Duodenal mucosa (tissue), 2 donors: Measurements from ENCODE around the gene SLC19A1.
"Not testable (repeated sequence)": the region's sequence is repeated elsewhere in the genome, so short reads cannot be mapped to it uniquely, and the experiment has no call there.

Experiments
- H3K27ac ChIP-seq: one replicate; pipeline ENCODE4 v1.7.0; 2013; ENCODE audit warnings: low read depth, low read length
- H3K27me3 ChIP-seq, 2 donors: one replicate each; pipeline ENCODE4 v1.7.0; 2013; ENCODE audit warnings: low read length in 2 of 2, control low read depth in 1 of 2; ENCODE audit not compliant: insufficient read depth in 2 of 2, control insufficient read depth in 1 of 2
- H3K36me3 ChIP-seq, 2 donors: one replicate each; pipeline ENCODE4 v1.7.0; 2013; ENCODE audit warnings: low read length in 2 of 2, control low read depth in 1 of 2; ENCODE audit not compliant: insufficient read depth in 2 of 2, control insufficient read depth in 1 of 2
- H3K4me1 ChIP-seq, 2 donors: one replicate each; pipeline ENCODE4 v1.7.0; 2013; ENCODE audit warnings: low read length in 2 of 2, control low read depth in 1 of 2; ENCODE audit not compliant: insufficient read depth in 2 of 2, control insufficient read depth in 1 of 2
- H3K4me3 ChIP-seq, 2 donors: one replicate each; pipeline ENCODE4 v1.7.0; 2013; ENCODE audit warnings: low read length in 2 of 2, low read depth in 1 of 2
- H3K9ac ChIP-seq, 2 donors: one replicate each; pipeline ENCODE4 v1.7.0; 2013; ENCODE audit warnings: low read length in 2 of 2, low read depth in 1 of 2
- H3K9me3 ChIP-seq, 2 donors: one replicate each; pipeline ENCODE4 v1.7.0; 2013; ENCODE audit warnings: low read length in 2 of 2, control low read depth in 1 of 2; ENCODE audit not compliant: control insufficient read depth in 1 of 2

Gene SLC19A1

DNA sequence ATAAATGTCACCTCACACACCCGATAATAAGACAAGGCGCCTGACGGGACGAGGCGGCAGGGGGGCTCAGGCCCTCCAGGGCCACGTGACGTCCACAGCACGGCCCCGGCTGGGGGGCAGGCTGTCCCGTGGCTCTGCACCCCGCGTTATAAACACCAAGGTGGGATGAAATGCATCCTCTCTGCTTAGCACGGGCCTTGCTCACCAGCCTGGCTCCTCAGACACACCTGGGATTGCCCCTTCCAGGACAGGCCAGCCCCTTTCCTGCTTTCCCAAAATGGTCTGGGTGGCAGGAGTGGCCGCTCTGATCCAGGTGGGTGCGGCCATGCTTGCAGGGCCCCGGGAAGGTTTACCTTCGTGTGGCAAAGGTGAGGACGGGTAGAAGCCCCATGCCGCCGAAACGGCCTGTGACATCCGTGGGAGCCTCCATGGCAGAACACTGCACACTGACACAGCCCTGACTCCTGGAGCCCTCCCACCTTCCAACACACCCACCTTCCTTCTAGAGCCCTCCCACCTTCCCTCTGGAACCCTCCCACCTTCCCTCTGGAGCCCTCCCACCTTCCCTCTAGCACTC, 35.9 kb downstream of the SLC19A1 start:
- Histone ChIP-seq H3K4me3 (no peak overlapping the region), H3K9me3 (no peaks in the 10 kb centered on the region), H3K36me3 (no peaks in the 10 kb centered on the region)

DNA sequence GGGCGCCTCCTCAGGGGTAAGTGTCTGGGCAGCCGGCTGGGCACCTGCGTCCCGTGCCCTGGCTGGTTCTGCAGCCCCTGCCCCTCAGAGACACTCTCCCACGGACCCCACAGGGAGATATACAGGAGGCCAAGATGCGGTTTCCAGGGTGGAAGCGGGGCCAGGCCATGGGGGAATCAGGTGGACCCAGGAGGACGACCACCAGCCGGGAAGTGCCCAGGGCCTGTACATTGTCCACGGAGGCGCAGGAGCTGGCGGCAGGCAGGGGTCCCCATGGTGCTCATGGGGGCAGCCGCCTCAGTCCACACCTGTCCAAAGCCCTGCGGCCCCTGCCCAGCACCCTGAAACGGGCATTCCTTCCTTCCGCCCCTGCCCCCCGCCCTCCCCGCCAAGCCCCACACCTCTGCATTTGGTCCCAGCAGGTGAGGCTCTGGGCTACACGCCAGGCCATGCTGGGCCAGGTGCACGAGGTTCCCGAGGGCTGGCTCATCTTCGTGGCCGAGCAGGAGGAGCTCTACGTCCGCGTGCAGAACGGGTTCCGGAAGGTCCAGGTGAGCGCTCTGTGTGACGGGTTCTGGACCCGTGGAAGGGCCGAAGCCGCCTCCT, 36.7 kb downstream of the SLC19A1 start:
- Histone ChIP-seq H3K9me3 (no peaks in the 10 kb centered on the region), H3K4me3 (no peak overlapping the region), H3K27ac (no peak overlapping the region), H3K36me3 (no peaks in the 10 kb centered on the region), H3K9ac (no peak overlapping the region), H3K27me3 (peaks cover 4 to 12% of the 10 kb centered on the region in 2 donors), H3K4me1 (no peaks in the 10 kb centered on the region)

More for the DNA sequence above, 35.9 kb downstream of the SLC19A1 start:
- Histone ChIP-seq H3K4me1 (no peaks in the 10 kb centered on the region), H3K9ac (no peak overlapping the region), H3K27ac (no peak overlapping the region), H3K27me3 (peaks cover 4 to 12% of the 10 kb centered on the region in 2 donors)

DNA sequence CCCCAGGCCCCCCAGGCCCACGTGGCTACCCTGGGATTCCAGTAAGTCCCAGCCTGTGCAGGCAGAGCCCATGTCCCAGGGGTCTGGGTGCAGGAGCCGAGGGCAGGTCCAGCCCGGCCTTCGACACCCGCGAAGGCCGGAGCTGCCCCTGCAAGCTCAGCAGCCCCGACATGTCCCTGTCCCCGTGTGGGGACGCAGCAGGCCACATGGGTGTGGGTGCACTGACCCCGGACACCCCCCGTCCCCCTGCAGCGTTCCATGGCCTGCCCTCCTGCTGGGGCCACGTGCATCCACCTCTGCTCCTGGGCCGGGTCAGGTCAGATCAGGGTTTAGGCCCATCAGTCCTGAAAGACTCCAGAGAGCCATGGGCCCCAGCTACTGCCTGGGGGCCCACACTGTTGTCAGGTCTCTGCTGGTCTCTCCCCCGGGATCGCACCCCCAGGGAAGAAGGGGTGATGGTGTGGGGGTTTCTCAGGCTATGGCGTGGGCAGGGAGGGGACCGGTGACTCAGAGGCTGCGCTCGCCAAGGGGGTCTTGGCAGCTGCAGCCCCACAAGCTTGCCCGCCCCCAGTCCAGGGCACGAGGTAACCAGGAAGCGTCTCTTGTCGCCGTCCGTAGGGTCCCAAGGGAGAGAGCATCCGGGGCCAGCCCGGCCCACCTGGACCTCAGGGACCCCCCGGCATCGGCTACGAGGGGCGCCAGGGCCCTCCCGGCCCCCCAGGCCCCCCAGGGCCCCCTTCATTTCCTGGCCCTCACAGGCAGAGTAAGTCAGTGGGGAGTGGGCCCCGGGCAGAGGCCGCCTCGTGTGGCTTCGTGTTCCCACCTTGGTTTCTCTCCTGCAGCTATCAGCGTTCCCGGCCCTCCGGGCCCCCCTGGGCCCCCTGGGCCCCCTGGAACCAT, 37.5 kb downstream of the SLC19A1 start:
- Histone ChIP-seq H3K9ac (no peak overlapping the region), H3K9me3 (no peaks in the 10 kb centered on the region), H3K36me3 (no peaks in the 10 kb centered on the region), H3K27ac (no peak overlapping the region), H3K4me1 (no peaks in the 10 kb centered on the region), H3K27me3 (peaks cover 4 to 12% of the 10 kb centered on the region in 2 donors), H3K4me3 (no peak overlapping the region)

GRCh38 chr21:45504021-45504515, 38.2 kb downstream of the SLC19A1 start:
- H3K4me1 ChIP-seq: no peaks in the 10 kb centered on the region
- H3K4me3 ChIP-seq: no peak overlapping the region
- no peaks in the 10 kb centered on the region for H3K9me3 ChIP-seq
- H3K36me3 ChIP-seq: no peaks in the 10 kb centered on the region
- H3K9ac ChIP-seq: no peak overlapping the region
- H3K27me3 ChIP-seq: peaks cover 4 to 12% of the 10 kb centered on the region in 2 donors
- no peak overlapping the region for H3K27ac ChIP-seq

- H3K27ac ChIP-seq, H3K4me1 ChIP-seq, H3K4me3 ChIP-seq, H3K9me3 ChIP-seq, H3K9ac ChIP-seq, H3K36me3 ChIP-seq: not testable (repeated sequence)
- H3K27me3 ChIP-seq: peaks cover 4 to 12% of the 10 kb centered on the region in 2 donors
Observed at GRCh38 chr21:45503226-45503625, 39.0 kb downstream of the SLC19A1 start.

DNA sequence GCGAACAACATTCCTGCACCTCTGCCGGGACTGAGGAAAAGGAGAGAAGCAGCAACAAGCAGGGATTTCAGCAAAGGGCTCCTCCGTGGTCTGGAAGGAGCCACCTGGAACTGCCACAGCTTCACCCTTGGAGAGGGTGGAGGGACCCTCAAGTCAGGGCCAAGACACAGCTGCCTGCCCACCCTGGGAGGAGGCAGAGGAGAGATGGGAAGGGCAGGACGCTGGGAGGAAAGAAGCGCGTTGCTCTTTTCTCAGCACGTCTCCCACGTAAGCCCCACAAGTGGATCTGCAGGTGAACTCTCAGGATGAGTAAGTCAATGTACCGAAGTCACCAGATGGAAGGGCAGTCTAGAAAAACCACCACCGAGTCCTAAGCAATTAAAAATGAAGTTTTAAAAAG, 39.6 kb downstream of the SLC19A1 start:
- Histone ChIP-seq H3K4me1 (no peaks in the 10 kb centered on the region), H3K9me3 (no peaks in the 10 kb centered on the region), H3K27ac (no peak overlapping the region), H3K36me3 (peaks cover 0 to 3% of the 10 kb centered on the region in 2 donors), H3K9ac (no peak overlapping the region), H3K4me3 (no peak overlapping the region), H3K27me3 (peaks cover 4 to 12% of the 10 kb centered on the region in 2 donors)

- peaks cover 0 to 3% of the 10 kb centered on the region in 2 donors for H3K36me3 ChIP-seq
- H3K4me1 ChIP-seq: no peaks in the 10 kb centered on the region
- H3K4me3 ChIP-seq: no peak overlapping the region
- no peak overlapping the region for H3K27ac ChIP-seq
- H3K9ac ChIP-seq: no peak overlapping the region
- peaks cover 4 to 12% of the 10 kb centered on the region in 2 donors for H3K27me3 ChIP-seq
- H3K9me3 ChIP-seq: no peaks in the 10 kb centered on the region
Observed at GRCh38 chr21:45502006-45502345, 40.3 kb downstream of the SLC19A1 start.

DNA sequence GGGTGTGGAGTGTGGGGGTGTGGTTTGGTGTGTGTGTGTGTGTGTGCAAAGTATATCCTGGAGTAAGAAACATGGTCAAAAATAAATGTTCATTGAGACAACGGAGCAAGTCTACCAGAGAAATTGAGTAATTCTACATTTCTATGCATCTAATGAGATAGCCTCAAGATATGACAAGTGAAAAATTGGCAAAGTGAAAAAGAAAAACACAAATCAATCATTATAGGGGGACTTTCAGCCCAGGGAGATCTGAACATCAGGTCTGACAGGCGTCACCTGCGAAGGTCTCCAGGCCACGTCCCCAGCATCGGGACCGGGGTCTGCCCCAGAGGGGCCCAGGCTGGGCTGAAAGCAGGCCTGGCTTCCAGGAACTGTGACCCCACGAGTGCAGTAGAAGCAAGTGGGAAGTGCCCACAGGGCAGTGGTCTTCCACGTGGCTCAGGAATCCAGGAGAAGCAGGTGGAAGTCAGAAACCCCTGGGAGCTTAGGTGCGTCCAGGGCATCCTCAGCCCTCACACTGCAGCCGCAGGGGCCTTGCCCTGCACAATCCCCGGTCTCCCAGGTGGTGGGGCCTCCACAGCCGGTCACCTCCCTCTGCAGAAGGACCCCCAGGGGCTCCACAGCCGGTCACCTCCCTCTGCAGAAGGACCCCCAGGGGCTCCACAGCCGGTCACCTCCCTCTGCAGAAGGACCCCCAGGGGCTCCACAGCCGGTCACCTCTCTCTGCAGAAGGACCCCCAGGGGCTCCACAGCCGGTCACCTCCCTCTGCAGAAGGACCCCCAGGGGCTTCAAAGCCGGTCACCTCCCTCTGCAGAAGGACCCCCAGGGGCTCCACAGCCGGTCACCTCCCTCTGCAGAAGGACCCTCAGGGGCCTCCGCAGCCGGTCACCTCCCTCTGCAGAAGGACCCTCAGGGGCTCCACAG, 40.9 kb downstream of the SLC19A1 start:
- H3K36me3 ChIP-seq, H3K27ac ChIP-seq, H3K9me3 ChIP-seq, H3K4me3 ChIP-seq, H3K4me1 ChIP-seq, H3K9ac ChIP-seq, H3K27me3 ChIP-seq: not testable (repeated sequence)

- H3K27me3 ChIP-seq: peaks cover 0 to 5% of the 10 kb centered on the region in 2 donors
- no peak overlapping the region for H3K4me3 ChIP-seq
- no peaks in the 10 kb centered on the region for H3K9me3 ChIP-seq
- H3K27ac ChIP-seq: no peak overlapping the region
- H3K4me1 ChIP-seq: no peaks in the 10 kb centered on the region
- peaks cover 8 to 12% of the 10 kb centered on the region in 2 donors for H3K36me3 ChIP-seq
- H3K9ac ChIP-seq: no peak overlapping the region
Observed at GRCh38 chr21:45499970-45500577, 42.2 kb downstream of the SLC19A1 start.
